ENCODE results near the gene NFATC4.
"Not testable (repeated sequence)": the region's sequence is repeated elsewhere in the genome, so short reads cannot be mapped to it uniquely, and the experiment has no call there.

Gene NFATC4

GRCh38 chr14:24371605-24372004, 3.6 kb downstream of the NFATC4 start:
- not testable (repeated sequence) for H3K23ac ChIP-seq (ENCODE audit: low read length); H3K9me3 ChIP-seq (ENCODE audit: insufficient read depth, low read depth, low read length); H3K4me2 ChIP-seq (ENCODE audit: low read length); H4K12ac ChIP-seq (ENCODE audit: low read depth, low read length); H2BK12ac ChIP-seq (ENCODE audit: low read length); H3K14ac ChIP-seq (ENCODE audit: low read length); H3K79me2 ChIP-seq (ENCODE audit: control insufficient read depth, insufficient read depth, low read length, poor library complexity); DNase-seq; H2AFZ ChIP-seq (ENCODE audit: insufficient read depth, low read length, poor library complexity); H2BK5ac ChIP-seq (ENCODE audit: low read depth, low read length, poor library complexity); H4K8ac ChIP-seq (ENCODE audit: low read depth, low read length); H3K9ac ChIP-seq (ENCODE audit: low read length); H4K91ac ChIP-seq (ENCODE audit: low read depth, low read length); H3K4me3 ChIP-seq (ENCODE audit: low read depth, low read length); H2BK120ac ChIP-seq (ENCODE audit: insufficient read depth, low read length, poor library complexity); H2AK5ac ChIP-seq (ENCODE audit: low read length); H3K27ac ChIP-seq (ENCODE audit: low read depth, low read length); H3K27me3 ChIP-seq (ENCODE audit: insufficient read depth, low read length); H3K4me1 ChIP-seq (ENCODE audit: control insufficient read depth in 1 of 2, insufficient read depth in 2 of 2, low read length in 2 of 2); H3K4ac ChIP-seq (ENCODE audit: low read depth, low read length); H3K18ac ChIP-seq (ENCODE audit: low read length)
- Histone ChIP-seq H3K79me1 (ENCODE audit: low read length) (peaks cover 20% of the 10 kb centered on the region), H3K36me3 (ENCODE audit: control insufficient read depth in 1 of 2, insufficient read depth in 2 of 2, low read length in 2 of 2) (peaks cover 41 to 43% of the 10 kb centered on the region in 2 experiments)
- no CpG with 5 or more reads among the region's 3 CpGs for WGBS (ENCODE audit: extremely low coverage, insufficient coverage, insufficient read length)

GRCh38 chr14:24372701-24373416, 4.9 kb downstream of the NFATC4 start:
- DNase-seq, result no peak
- H2BK5ac ChIP-seq (ENCODE audit: low read depth, low read length, poor library complexity), result no peak overlapping the region
- H3K27ac ChIP-seq (ENCODE audit: low read depth, low read length), result no peak overlapping the region
- no peak overlapping the region for H4K8ac ChIP-seq (ENCODE audit: low read depth, low read length)
- H3K27me3 ChIP-seq (ENCODE audit: insufficient read depth, low read length), result no peaks in the 10 kb centered on the region
- no peak overlapping the region for H2BK120ac ChIP-seq (ENCODE audit: insufficient read depth, low read length, poor library complexity)
- no peak overlapping the region for H3K4me2 ChIP-seq (ENCODE audit: low read length)
- no peak overlapping the region for H2AFZ ChIP-seq (ENCODE audit: insufficient read depth, low read length, poor library complexity)
- peaks cover 5% of the 10 kb centered on the region for H3K79me2 ChIP-seq (ENCODE audit: control insufficient read depth, insufficient read depth, low read length, poor library complexity)
- H2BK12ac ChIP-seq (ENCODE audit: low read length), result no peak overlapping the region
- H3K9ac ChIP-seq (ENCODE audit: low read length), result no peak overlapping the region
- H2AK5ac ChIP-seq (ENCODE audit: low read length), result no peak overlapping the region
- H3K23ac ChIP-seq (ENCODE audit: low read length), result no peak overlapping the region
- no peak overlapping the region for H3K18ac ChIP-seq (ENCODE audit: low read length)
- H3K9me3 ChIP-seq (ENCODE audit: insufficient read depth, low read depth, low read length), result peaks cover 1% of the 10 kb centered on the region
- no peak overlapping the region for H3K4me3 ChIP-seq (ENCODE audit: low read depth, low read length)
- H4K91ac ChIP-seq (ENCODE audit: low read depth, low read length), result no peak overlapping the region
- no peak overlapping the region for H3K14ac ChIP-seq (ENCODE audit: low read length)
- peaks cover 3 to 6% of the 10 kb centered on the region in 2 experiments for H3K4me1 ChIP-seq (ENCODE audit: control insufficient read depth in 1 of 2, insufficient read depth in 2 of 2, low read length in 2 of 2)
- WGBS (ENCODE audit: extremely low coverage, insufficient coverage, insufficient read length), result no CpG with 5 or more reads among the region's 12 CpGs
- H4K12ac ChIP-seq (ENCODE audit: low read depth, low read length), result no peak overlapping the region
- H3K79me1 ChIP-seq (ENCODE audit: low read length), result peaks cover 11% of the 10 kb centered on the region
- H3K4ac ChIP-seq (ENCODE audit: low read depth, low read length), result no peak overlapping the region
- H3K36me3 ChIP-seq (ENCODE audit: control insufficient read depth in 1 of 2, insufficient read depth in 2 of 2, low read length in 2 of 2), result peaks cover 50 to 51% of the 10 kb centered on the region in 2 experiments

- Histone ChIP-seq H4K8ac (ENCODE audit: low read depth, low read length) (no peak overlapping the region), H3K27ac (ENCODE audit: low read depth, low read length) (no peak overlapping the region), H3K23ac (ENCODE audit: low read length) (no peak overlapping the region), H3K4ac (ENCODE audit: low read depth, low read length) (no peak overlapping the region), H2BK12ac (ENCODE audit: low read length) (no peak overlapping the region), H3K18ac (ENCODE audit: low read length) (no peak overlapping the region), H3K9ac (ENCODE audit: low read length) (no peak overlapping the region), H3K36me3 (ENCODE audit: control insufficient read depth in 1 of 2, insufficient read depth in 2 of 2, low read length in 2 of 2) (peaks cover 43 to 48% of the 10 kb centered on the region in 2 experiments), H3K4me1 (ENCODE audit: control insufficient read depth in 1 of 2, insufficient read depth in 2 of 2, low read length in 2 of 2) (no peaks in the 10 kb centered on the region), H3K79me1 (ENCODE audit: low read length) (no peaks in the 10 kb centered on the region), H3K4me3 (ENCODE audit: low read depth, low read length) (no peak overlapping the region), H3K14ac (ENCODE audit: low read length) (no peak overlapping the region), H3K9me3 (ENCODE audit: insufficient read depth, low read depth, low read length) (peaks cover 1% of the 10 kb centered on the region), H4K91ac (ENCODE audit: low read depth, low read length) (no peak overlapping the region), H3K79me2 (ENCODE audit: control insufficient read depth, insufficient read depth, low read length, poor library complexity) (no peaks in the 10 kb centered on the region), H2AFZ (ENCODE audit: insufficient read depth, low read length, poor library complexity) (no peak overlapping the region), H3K27me3 (ENCODE audit: insufficient read depth, low read length) (no peaks in the 10 kb centered on the region), H3K4me2 (ENCODE audit: low read length) (no peak overlapping the region), H2BK5ac (ENCODE audit: low read depth, low read length, poor library complexity) (no peak overlapping the region), H4K12ac (ENCODE audit: low read depth, low read length) (no peak overlapping the region), H2BK120ac (ENCODE audit: insufficient read depth, low read length, poor library complexity) (no peak overlapping the region), H2AK5ac (ENCODE audit: low read length) (no peak overlapping the region)
- WGBS (ENCODE audit: extremely low coverage, insufficient coverage, insufficient read length), result no CpG with 5 or more reads among the region's 16 CpGs
- no peak for DNase-seq
Observed at GRCh38 chr14:24376448-24377070, 8.6 kb downstream of the NFATC4 start.

GRCh38 chr14:24377126-24377525, 9.1 kb downstream of the NFATC4 start:
- WGBS (ENCODE audit: extremely low coverage, insufficient coverage, insufficient read length), result no CpG with 5 or more reads among the region's 7 CpGs
- no peak for DNase-seq
- H3K27ac ChIP-seq (ENCODE audit: low read depth, low read length), result no peak overlapping the region
- no peak overlapping the region for H3K18ac ChIP-seq (ENCODE audit: low read length)
- H2BK120ac ChIP-seq (ENCODE audit: insufficient read depth, low read length, poor library complexity), result no peak overlapping the region
- H3K36me3 ChIP-seq (ENCODE audit: control insufficient read depth in 1 of 2, insufficient read depth in 2 of 2, low read length in 2 of 2), result peaks cover 41 to 48% of the 10 kb centered on the region in 2 experiments
- H4K91ac ChIP-seq (ENCODE audit: low read depth, low read length), result no peak overlapping the region
- no peak overlapping the region for H3K14ac ChIP-seq (ENCODE audit: low read length)
- no peak overlapping the region for H2AK5ac ChIP-seq (ENCODE audit: low read length)
- H2BK12ac ChIP-seq (ENCODE audit: low read length), result no peak overlapping the region
- no peaks in the 10 kb centered on the region for H3K27me3 ChIP-seq (ENCODE audit: insufficient read depth, low read length)
- H3K79me1 ChIP-seq (ENCODE audit: low read length), result no peaks in the 10 kb centered on the region
- no peak overlapping the region for H2AFZ ChIP-seq (ENCODE audit: insufficient read depth, low read length, poor library complexity)
- H3K23ac ChIP-seq (ENCODE audit: low read length), result no peak overlapping the region
- no peak overlapping the region for H3K9ac ChIP-seq (ENCODE audit: low read length)
- H4K8ac ChIP-seq (ENCODE audit: low read depth, low read length), result no peak overlapping the region
- H3K4me2 ChIP-seq (ENCODE audit: low read length), result no peak overlapping the region
- peaks cover 1% of the 10 kb centered on the region for H3K9me3 ChIP-seq (ENCODE audit: insufficient read depth, low read depth, low read length)
- H4K12ac ChIP-seq (ENCODE audit: low read depth, low read length), result no peak overlapping the region
- H3K4ac ChIP-seq (ENCODE audit: low read depth, low read length), result no peak overlapping the region
- no peaks in the 10 kb centered on the region for H3K4me1 ChIP-seq (ENCODE audit: control insufficient read depth in 1 of 2, insufficient read depth in 2 of 2, low read length in 2 of 2)
- H3K79me2 ChIP-seq (ENCODE audit: control insufficient read depth, insufficient read depth, low read length, poor library complexity), result no peaks in the 10 kb centered on the region
- no peak overlapping the region for H2BK5ac ChIP-seq (ENCODE audit: low read depth, low read length, poor library complexity)
- no peak overlapping the region for H3K4me3 ChIP-seq (ENCODE audit: low read depth, low read length)
